ENCODE data around the gene P2RY11. TPM values are rescaled to one million over a fixed set of nuclear protein-coding genes. Genes with fewer than 3 reads are reported as not detected.

P2RY11 gene
- 1 to 10 TPM; 2.9 to 9.2 (median 5.8) TPM for total RNA-seq

GRCh38 chr19:10111405-10111811 is at the start of gene P2RY11:
Gene P2RY11 (plus strand): TSS chr19:10111693. CDS start chr19:10111722, 29 bp downstream.
- peak within 1 kb of the TSS in 2 of 4 donors; percentile 57 to 58 for H3K27ac ChIP-seq
- intact Hi-C loops (cut with DNase I): loop anchor here (10.0 kb wide), 1 partner anchor 143 kb away; the partner anchor contains the start of gene MRPL4
- TF ChIP-seq POLR2A (IDR thresholded peaks at IDR 0.05) (no peak), CTCF (IDR thresholded peaks at IDR 0.05) (no peak)
- H3K4me1 ChIP-seq: peaks cover 13 to 51% (median 20%) of the 10 kb centered on the region in 3 donors
- H3K27me3 ChIP-seq: no peaks in the 10 kb centered on the region
- H3K9me3 ChIP-seq: no peaks in the 10 kb centered on the region
- H3K36me3 ChIP-seq: peaks cover 43 to 79% (median 57%) of the 10 kb centered on the region in 3 donors
- peak within 1 kb of the TSS in 1 of 4 donors; percentile 23 for H3K4me3 ChIP-seq
- DNase-seq: no peak
- WGBS, 2 donors: 49 to 88% methylated on average over 4 to 5 of the region's 8 CpGs

GRCh38 chr19:10061717-10062310 is 49.7 kb upstream of the P2RY11 start:
- no peak for DNase-seq
- no peaks in the 10 kb centered on the region for H3K36me3 ChIP-seq
- no peaks in the 10 kb centered on the region for H3K4me1 ChIP-seq
- no peak overlapping the region for H3K27ac ChIP-seq
- H3K27me3 ChIP-seq: peaks cover 0 to 67% (median 0%) of the 10 kb centered on the region in 4 donors
- intact Hi-C loops (cut with DNase I): no loop called here
- H3K9me3 ChIP-seq: no peaks in the 10 kb centered on the region
- WGBS, 2 donors: 35 to 56% methylated on average over 5 to 8 of the region's 21 CpGs
- TF ChIP-seq CTCF (IDR thresholded peaks at IDR 0.05) (no peak), POLR2A (IDR thresholded peaks at IDR 0.05) (no peak)
- no peak overlapping the region for H3K4me3 ChIP-seq

- Histone ChIP-seq H3K4me1 (no peaks in the 10 kb centered on the region), H3K27me3 (peaks cover 0 to 34% (median 0%) of the 10 kb centered on the region in 4 donors), H3K36me3 (no peaks in the 10 kb centered on the region), H3K4me3 (no peak overlapping the region), H3K9me3 (no peaks in the 10 kb centered on the region), H3K27ac (no peak overlapping the region)
- 44 to 56% methylated on average over 4 of the region's 4 CpGs for WGBS, 2 donors
- no peak for DNase-seq
- TF ChIP-seq CTCF (IDR thresholded peaks at IDR 0.05) (no peak), POLR2A (IDR thresholded peaks at IDR 0.05) (no peak)
- intact Hi-C loops (cut with DNase I): no loop called here
Measured at GRCh38 chr19:10068205-10068604, 43.3 kb upstream of the P2RY11 start.

- DNase-seq: no peak
- TF ChIP-seq POLR2A (IDR thresholded peaks at IDR 0.05) (no peak), CTCF (IDR thresholded peaks at IDR 0.05) (no peak)
Measured at GRCh38 chr19:10069046-10069445, 42.4 kb upstream of the P2RY11 start.

GRCh38 chr19:10070730-10071446 is 40.6 kb upstream of the P2RY11 start:
- WGBS, 2 donors: 61 to 64% methylated on average over 5 to 12 of the region's 22 CpGs
- no peaks in the 10 kb centered on the region for H3K36me3 ChIP-seq
- H3K27ac ChIP-seq: no peak overlapping the region
- peaks cover 0 to 10% (median 0%) of the 10 kb centered on the region in 3 donors for H3K9me3 ChIP-seq
- intact Hi-C loops (cut with DNase I): no loop called here
- H3K4me3 ChIP-seq: no peak overlapping the region
- no peak for DNase-seq
- TF ChIP-seq POLR2A (IDR thresholded peaks at IDR 0.05) (no peak), CTCF (IDR thresholded peaks at IDR 0.05) (no peak)
- H3K4me1 ChIP-seq: no peaks in the 10 kb centered on the region
- H3K27me3 ChIP-seq: peaks cover 0 to 17% (median 0%) of the 10 kb centered on the region in 4 donors

More at GRCh38 chr19:10069046-10069445, 42.4 kb upstream of the P2RY11 start:
- Histone ChIP-seq H3K27ac (no peak overlapping the region), H3K4me3 (no peak overlapping the region), H3K27me3 (peaks cover 0 to 30% (median 0%) of the 10 kb centered on the region in 4 donors), H3K4me1 (no peaks in the 10 kb centered on the region), H3K9me3 (peaks cover 0 to 8% (median 0%) of the 10 kb centered on the region in 3 donors), H3K36me3 (no peaks in the 10 kb centered on the region)
- 47 to 64% methylated on average over 5 of the region's 6 CpGs for WGBS, 2 donors
- intact Hi-C loops (cut with DNase I): no loop called here

Measured in esophagus squamous epithelium (tissue), 5 donors.